Natural killer cell (primary cell): Measurements from ENCODE around the gene TAF4. TPM values are rescaled to one million over a fixed set of nuclear protein-coding genes. Genes with fewer than 3 reads are reported as not detected.
A peak's percentile ranks its signal among the peaks of the same experiment; 100 is the strongest.

Source experiments
- ATAC-seq, 3 donors: fragments of 150-1000 bp in 2 of 3; fragments of 200-7000 bp in 1 of 3; cut with Tn5 transposase; 1 replicate in 1 of 3; 2 replicates in 2 of 3; pipeline ENCODE4 v1.10.0; 2021; ENCODE audit warnings: mild to moderate bottlenecking in 2 of 3, moderate library complexity in 2 of 3
- DNase-seq, 2 donors: peaks; one replicate each; pipeline versions ENCODE4 v3.0.0 to v3.0.0-alpha.2; 2013 to 2021; ENCODE audit warnings: mixed read lengths in 1 of 2
- H3K27ac ChIP-seq: one replicate; pipeline ENCODE4 v1.5.1; 2013; ENCODE audit warnings: mild to moderate bottlenecking, low read length
- H3K27me3 ChIP-seq: one replicate; pipeline ENCODE4 v1.6.1; 2013; ENCODE audit warnings: low read length; ENCODE audit not compliant: control insufficient read depth, insufficient read depth
- H3K36me3 ChIP-seq: one replicate; pipeline ENCODE4 v1.6.1; 2013; ENCODE audit warnings: low read length; ENCODE audit not compliant: control insufficient read depth, insufficient read depth
- H3K4me1 ChIP-seq: one replicate; pipeline ENCODE4 v1.6.1; 2013; ENCODE audit warnings: low read length; ENCODE audit not compliant: control insufficient read depth, insufficient read depth
- H3K4me3 ChIP-seq: one replicate; pipeline ENCODE4 v1.5.1; 2013; ENCODE audit warnings: low read length
- H3K9me3 ChIP-seq: one replicate; pipeline ENCODE4 v1.6.1; 2013; ENCODE audit warnings: low read length; ENCODE audit not compliant: control insufficient read depth, insufficient read depth
- H3K27ac Mint-ChIP-seq, 2 donors: one replicate each; pipeline ENCODE4 v1.8.0; 2022; ENCODE audit warnings: mild to moderate bottlenecking in 2 of 2, mixed read lengths in 2 of 2, moderate library complexity in 1 of 2
- H3K27me3 Mint-ChIP-seq, 2 donors: one replicate each; pipeline ENCODE4 v1.8.0; 2022; ENCODE audit warnings: low read depth in 2 of 2, mixed read lengths in 2 of 2
- H3K36me3 Mint-ChIP-seq: one replicate; pipeline ENCODE4 v1.8.0; 2022; ENCODE audit warnings: mixed read lengths
- H3K4me1 Mint-ChIP-seq, 2 donors: one replicate each; pipeline ENCODE4 v1.8.0; 2022; ENCODE audit warnings: mixed read lengths in 2 of 2
- H3K4me3 Mint-ChIP-seq: one replicate; pipeline ENCODE4 v1.8.0; 2022; ENCODE audit warnings: mild to moderate bottlenecking, moderate library complexity, mixed read lengths
- H3K9me3 Mint-ChIP-seq, 2 donors: one replicate each; pipeline ENCODE4 v1.8.0; 2022; ENCODE audit warnings: mixed read lengths in 2 of 2
- CTCF ChIP-seq: fragments of 200-600 bp; IDR thresholded peaks from one replicate; pipeline ENCODE4 v1.8.0; 2022; ENCODE audit warnings: antibody characterized with exemption
- WGBS: methylation state at CpG from one replicate; pipeline ENCODE4 v1.1.7; 2013; ENCODE audit warnings: missing lambda C conversion rate; ENCODE audit not compliant: insufficient coverage; 5-methylcytosine and 5-hydroxymethylcytosine counted together
- intact Hi-C: fragments of 100-400 bp; cut with micrococcal nuclease; formaldehyde crosslinking; loops from one replicate; pipeline ENCODE4 v1.14.2; 2022
- total RNA-seq, 4 donors: library from RNA; stranded (reverse); fragments of 120-200 nt in 1 of 4; gene quantifications; one replicate each; pipeline versions ENCODE4 v1.2.3 to v1.2.4, GENCODE V29; 2013 to 2022

The TAF4 gene
- total RNA-seq, 3 donors from 2014 or later (not counting 1 experiment from before 2014, with no cell fraction given) = 30.0 to 35.1 (median 30.3) TPM

GRCh38 chr20:62043131-62043914 lies 22.4 kb downstream of the TAF4 start:
- WGBS = 97% methylated on average over 17 of the region's 17 CpGs
- Histone ChIP-seq H3K27ac (no peak overlapping the region), H3K9me3 (no peaks in the 10 kb centered on the region), H3K36me3 (no peaks in the 10 kb centered on the region), H3K4me3 (no peak overlapping the region), H3K4me1 (no peaks in the 10 kb centered on the region), H3K27me3 (no peaks in the 10 kb centered on the region)
- DNase-seq (no peak), ATAC-seq (no peak)
- Mint-ChIP-seq H3K4me1 (peaks cover 59 to 67% of the 10 kb centered on the region in 2 donors), H3K36me3 (no peaks in the 10 kb centered on the region), H3K9me3 (no peaks in the 10 kb centered on the region), H3K27me3 (no peaks in the 10 kb centered on the region), H3K4me3 (no peak overlapping the region), H3K27ac (peak overlapping the region in 1 of 2 donors; percentile 18)
- intact Hi-C loops = no loop called here
- no peak for TF ChIP-seq CTCF

- Histone ChIP-seq H3K27ac (no peak overlapping the region), H3K4me1 (no peaks in the 10 kb centered on the region), H3K27me3 (no peaks in the 10 kb centered on the region), H3K9me3 (peaks cover 5% of the 10 kb centered on the region), H3K4me3 (no peak overlapping the region), H3K36me3 (no peaks in the 10 kb centered on the region)
- H3K4me1 Mint-ChIP-seq = peaks cover 53 to 69% of the 10 kb centered on the region in 2 donors
- no peaks in the 10 kb centered on the region for H3K9me3 Mint-ChIP-seq
- no peak overlapping the region for H3K4me3 Mint-ChIP-seq
- WGBS = 94% methylated on average over 22 of the region's 22 CpGs
- H3K27me3 Mint-ChIP-seq = no peaks in the 10 kb centered on the region
- DNase-seq = no peak
- intact Hi-C loops = no loop called here
- H3K27ac Mint-ChIP-seq = peak overlapping the region in 1 of 2 donors; percentile 18
- ATAC-seq = no peak
- no peak for TF ChIP-seq CTCF
- H3K36me3 Mint-ChIP-seq = no peaks in the 10 kb centered on the region
Measured at GRCh38 chr20:62042025-62042820, 23.5 kb downstream of the TAF4 start.

- Mint-ChIP-seq H3K27ac (no peak overlapping the region), H3K4me3 (no peak overlapping the region), H3K9me3 (no peaks in the 10 kb centered on the region), H3K27me3 (no peaks in the 10 kb centered on the region), H3K4me1 (peaks cover 50 to 66% of the 10 kb centered on the region in 2 donors), H3K36me3 (no peaks in the 10 kb centered on the region)
- DNase-seq = no peak
- no peaks in the 10 kb centered on the region for H3K36me3 ChIP-seq
- H3K4me1 ChIP-seq = no peaks in the 10 kb centered on the region
- no peak overlapping the region for H3K4me3 ChIP-seq
- TF ChIP-seq CTCF = no peak
- 98% methylated on average over 13 of the region's 13 CpGs for WGBS
- peaks cover 5% of the 10 kb centered on the region for H3K9me3 ChIP-seq
- H3K27me3 ChIP-seq = no peaks in the 10 kb centered on the region
- ATAC-seq = no peak
- no peak overlapping the region for H3K27ac ChIP-seq
- intact Hi-C loops = no loop called here
Measured at GRCh38 chr20:62040933-62041332, 24.7 kb downstream of the TAF4 start.
